WTC11 (cell line): ENCODE measurements around the gene LGR4. TPM values are rescaled to one million over a fixed set of nuclear protein-coding genes. Genes with fewer than 3 reads are reported as not detected.

Experiments
- ATF1 ChIP-seq: sonication (generic); formaldehyde crosslinking; IDR thresholded peaks from 2 replicates; pipeline ENCODE4 v1.8.1; 2023; ENCODE audit warnings: mild to moderate bottlenecking, moderate library complexity, missing genetic modification reagents
- CREB1 ChIP-seq: sonication (generic); formaldehyde crosslinking; IDR thresholded peaks from 2 replicates; pipeline ENCODE4 v1.8.0; 2023; ENCODE audit warnings: mild to moderate bottlenecking, missing genetic modification reagents
- EMX1 ChIP-seq: fragments of 250-450 bp; sonication (Bioruptor Pico); IDR thresholded peaks from 2 replicates; pipeline ENCODE4 v1.8.0; 2021; ENCODE audit warnings: mild to moderate bottlenecking
- ETV6 ChIP-seq: sonication (generic); formaldehyde crosslinking; IDR thresholded peaks from 2 replicates; pipeline ENCODE4 v1.8.1; 2022; ENCODE audit warnings: mild to moderate bottlenecking, missing genetic modification reagents
- FOXJ3 ChIP-seq: sonication (generic); formaldehyde crosslinking; IDR thresholded peaks from 2 replicates; pipeline ENCODE4 v1.9.0; 2021; ENCODE audit warnings: missing genetic modification reagents, mild to moderate bottlenecking, borderline replicate concordance
- NFATC4 ChIP-seq: fragments of 250-450 bp; sonication (Bioruptor Pico); IDR thresholded peaks from 2 replicates; pipeline ENCODE4 v1.9.0; 2021; ENCODE audit warnings: mild to moderate bottlenecking
- NFYB ChIP-seq: sonication (generic); formaldehyde crosslinking; conservative IDR thresholded peaks from 2 replicates; pipeline ENCODE4 v1.8.0; 2022; ENCODE audit warnings: low read depth, missing genetic modification reagents
- NR1H2 ChIP-seq: sonication (generic); formaldehyde crosslinking; IDR thresholded peaks from 2 replicates; pipeline ENCODE4 v1.9.0; 2021; ENCODE audit warnings: mild to moderate bottlenecking, moderate library complexity, missing genetic modification reagents
- RELA ChIP-seq: sonication (generic); formaldehyde crosslinking; IDR thresholded peaks from 2 replicates; pipeline ENCODE4 v1.8.1; 2022; ENCODE audit warnings: missing genetic modification reagents, mild to moderate bottlenecking, borderline replicate concordance
- RORB ChIP-seq: fragments of 250-450 bp; sonication (Bioruptor Pico); IDR thresholded peaks from 2 replicates; pipeline ENCODE4 v1.9.0; 2021; ENCODE audit warnings: mild to moderate bottlenecking
- ZNF263 ChIP-seq: sonication (generic); formaldehyde crosslinking; IDR thresholded peaks from 2 replicates; pipeline ENCODE4 v1.8.1; 2022; ENCODE audit warnings: low read depth, mild to moderate bottlenecking, moderate library complexity, missing genetic modification reagents
- ZNF671 ChIP-seq: fragments of 250-450 bp; sonication (Bioruptor Pico); IDR thresholded peaks from 2 replicates; pipeline ENCODE4 v1.8.0; 2021; ENCODE audit warnings: mild to moderate bottlenecking
- total RNA-seq: library from RNA; stranded (reverse); gene quantifications from 3 replicates; pipeline ENCODE4 v1.2.3, GENCODE V29; 2021
- TF ChIP-seq, protein P1 (sequence below): sonication (generic); formaldehyde crosslinking; IDR thresholded peaks from 2 replicates; pipeline ENCODE4 v1.8.0; 2023; ENCODE audit warnings: mild to moderate bottlenecking, missing genetic modification reagents
- TF ChIP-seq, protein P2 (sequence below): sonication (generic); formaldehyde crosslinking; IDR thresholded peaks from 2 replicates; pipeline ENCODE4 v1.8.1; 2022; ENCODE audit warnings: mild to moderate bottlenecking, moderate library complexity, missing genetic modification reagents
- TF ChIP-seq, protein P3 (sequence below): fragments of 250-450 bp; sonication (Bioruptor Pico); IDR thresholded peaks from 2 replicates; pipeline ENCODE4 v1.9.0; 2021; ENCODE audit warnings: moderate library complexity, mild to moderate bottlenecking, inconsistent platforms, borderline replicate concordance
- TF ChIP-seq, protein P4 (sequence below): sonication (generic); formaldehyde crosslinking; IDR thresholded peaks from 2 replicates; pipeline ENCODE4 v1.8.0; 2022; ENCODE audit warnings: mild to moderate bottlenecking, missing genetic modification reagents
- TF ChIP-seq, protein P5 (sequence below): sonication (generic); formaldehyde crosslinking; IDR thresholded peaks from 2 replicates; pipeline ENCODE4 v1.8.0; 2022; ENCODE audit warnings: mild to moderate bottlenecking, missing genetic modification reagents
- TF ChIP-seq, protein P6 (sequence below): sonication (generic); formaldehyde crosslinking; IDR thresholded peaks from 2 replicates; pipeline ENCODE4 v1.8.0; 2022; ENCODE audit warnings: missing genetic modification reagents
- TF ChIP-seq, protein P7 (sequence below): sonication (generic); formaldehyde crosslinking; IDR thresholded peaks from 2 replicates; pipeline ENCODE4 v1.8.0; 2022; ENCODE audit warnings: mild to moderate bottlenecking, missing genetic modification reagents
- TF ChIP-seq, protein P8 (sequence below): sonication (generic); formaldehyde crosslinking; IDR thresholded peaks from 2 replicates; pipeline ENCODE4 v1.8.0; 2023; ENCODE audit warnings: missing genetic modification reagents, mild to moderate bottlenecking, borderline replicate concordance
- TF ChIP-seq, protein P9 (sequence below): sonication (generic); formaldehyde crosslinking; conservative IDR thresholded peaks from 2 replicates; pipeline ENCODE4 v1.8.1; 2022; ENCODE audit warnings: mild to moderate bottlenecking, missing genetic modification reagents

LGR4 gene
- total RNA-seq, 1 experiment from 2014 or later: 53.8 TPM

DNA sequence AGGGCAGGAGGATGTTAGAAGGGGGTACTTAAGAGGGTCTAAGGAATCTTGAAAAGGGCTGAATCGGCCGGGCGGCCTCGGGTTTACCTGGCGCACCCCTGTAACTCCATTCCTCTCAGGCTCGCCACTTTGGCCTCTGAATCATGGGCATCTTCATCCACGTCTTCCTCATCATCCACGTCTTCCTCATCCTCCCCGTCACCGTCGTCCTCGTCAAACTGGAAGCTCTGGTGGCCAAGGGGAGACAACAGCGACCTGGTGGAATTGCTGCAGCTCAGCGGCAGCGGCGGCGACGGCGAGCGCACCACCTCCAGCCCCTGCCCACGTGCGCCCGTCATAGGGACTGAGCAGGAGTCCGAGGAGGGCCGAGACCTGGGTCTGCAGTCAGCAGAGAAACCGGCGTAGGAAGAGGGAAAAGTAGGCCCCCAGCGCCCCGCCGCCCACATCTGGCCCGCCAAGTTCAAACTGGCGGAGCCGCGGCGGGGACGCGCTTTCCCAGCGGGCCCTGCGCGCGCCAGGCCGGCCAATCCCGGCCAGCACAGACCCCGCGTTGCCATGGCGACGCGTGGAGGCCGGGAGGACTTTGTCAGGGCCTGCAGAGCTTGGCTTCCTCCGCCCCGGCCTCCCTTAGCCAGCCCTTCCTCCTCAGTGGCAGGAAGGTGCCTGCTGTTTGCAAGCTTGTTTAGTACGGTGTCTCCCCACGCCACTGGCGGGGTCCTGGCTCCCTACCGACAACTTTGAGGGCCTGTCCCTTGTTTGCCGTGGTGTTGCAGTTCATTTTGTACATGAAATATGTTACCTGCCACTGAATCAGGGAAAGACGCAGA is 109.6 kb downstream of the LGR4 start, which contains the start of gene CCDC34 (continued):
- TF ChIP-seq, protein P1, sequence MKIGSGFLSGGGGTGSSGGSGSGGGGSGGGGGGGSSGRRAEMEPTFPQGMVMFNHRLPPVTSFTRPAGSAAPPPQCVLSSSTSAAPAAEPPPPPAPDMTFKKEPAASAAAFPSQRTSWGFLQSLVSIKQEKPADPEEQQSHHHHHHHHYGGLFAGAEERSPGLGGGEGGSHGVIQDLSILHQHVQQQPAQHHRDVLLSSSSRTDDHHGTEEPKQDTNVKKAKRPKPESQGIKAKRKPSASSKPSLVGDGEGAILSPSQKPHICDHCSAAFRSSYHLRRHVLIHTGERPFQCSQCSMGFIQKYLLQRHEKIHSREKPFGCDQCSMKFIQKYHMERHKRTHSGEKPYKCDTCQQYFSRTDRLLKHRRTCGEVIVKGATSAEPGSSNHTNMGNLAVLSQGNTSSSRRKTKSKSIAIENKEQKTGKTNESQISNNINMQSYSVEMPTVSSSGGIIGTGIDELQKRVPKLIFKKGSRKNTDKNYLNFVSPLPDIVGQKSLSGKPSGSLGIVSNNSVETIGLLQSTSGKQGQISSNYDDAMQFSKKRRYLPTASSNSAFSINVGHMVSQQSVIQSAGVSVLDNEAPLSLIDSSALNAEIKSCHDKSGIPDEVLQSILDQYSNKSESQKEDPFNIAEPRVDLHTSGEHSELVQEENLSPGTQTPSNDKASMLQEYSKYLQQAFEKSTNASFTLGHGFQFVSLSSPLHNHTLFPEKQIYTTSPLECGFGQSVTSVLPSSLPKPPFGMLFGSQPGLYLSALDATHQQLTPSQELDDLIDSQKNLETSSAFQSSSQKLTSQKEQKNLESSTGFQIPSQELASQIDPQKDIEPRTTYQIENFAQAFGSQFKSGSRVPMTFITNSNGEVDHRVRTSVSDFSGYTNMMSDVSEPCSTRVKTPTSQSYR: no peak
- TF ChIP-seq NR1H2 (CRISPR knock-in tag) (no peak), ETV6 (peak; percentile 38; the same call in 1 of the 2 replicates), ATF1 (CRISPR knock-in tag) (peak; percentile 88; the same call in 1 of the 2 replicates), RORB (CRISPR knock-in tag) (no peak), ZNF671 (CRISPR knock-in tag) (peak; percentile 79; the same call in 1 of the 2 replicates), CREB1 (CRISPR knock-in tag) (no peak), RELA (CRISPR knock-in tag) (no peak), EMX1 (CRISPR knock-in tag) (peak; percentile 87), FOXJ3 (CRISPR knock-in tag) (no peak), ZNF263 (CRISPR knock-in tag) (peak; percentile 82), NFYB (CRISPR knock-in tag) (no peak; the same call in 1 of the 2 replicates), NFATC4 (CRISPR knock-in tag) (peak; percentile 84)
- TF ChIP-seq, protein P2, sequence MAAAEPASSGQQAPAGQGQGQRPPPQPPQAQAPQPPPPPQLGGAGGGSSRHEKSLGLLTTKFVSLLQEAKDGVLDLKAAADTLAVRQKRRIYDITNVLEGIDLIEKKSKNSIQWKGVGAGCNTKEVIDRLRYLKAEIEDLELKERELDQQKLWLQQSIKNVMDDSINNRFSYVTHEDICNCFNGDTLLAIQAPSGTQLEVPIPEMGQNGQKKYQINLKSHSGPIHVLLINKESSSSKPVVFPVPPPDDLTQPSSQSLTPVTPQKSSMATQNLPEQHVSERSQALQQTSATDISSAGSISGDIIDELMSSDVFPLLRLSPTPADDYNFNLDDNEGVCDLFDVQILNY (CRISPR knock-in tag): peak; percentile 79; the same call in 1 of the 2 replicates
- TF ChIP-seq, protein P3, sequence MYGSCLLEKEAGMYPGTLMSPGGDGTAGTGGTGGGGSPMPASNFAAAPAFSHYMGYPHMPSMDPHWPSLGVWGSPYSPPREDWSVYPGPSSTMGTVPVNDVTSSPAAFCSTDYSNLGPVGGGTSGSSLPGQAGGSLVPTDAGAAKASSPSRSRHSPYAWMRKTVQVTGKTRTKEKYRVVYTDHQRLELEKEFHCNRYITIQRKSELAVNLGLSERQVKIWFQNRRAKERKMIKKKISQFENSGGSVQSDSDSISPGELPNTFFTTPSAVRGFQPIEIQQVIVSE (CRISPR knock-in tag): no peak
- TF ChIP-seq, protein P4, sequence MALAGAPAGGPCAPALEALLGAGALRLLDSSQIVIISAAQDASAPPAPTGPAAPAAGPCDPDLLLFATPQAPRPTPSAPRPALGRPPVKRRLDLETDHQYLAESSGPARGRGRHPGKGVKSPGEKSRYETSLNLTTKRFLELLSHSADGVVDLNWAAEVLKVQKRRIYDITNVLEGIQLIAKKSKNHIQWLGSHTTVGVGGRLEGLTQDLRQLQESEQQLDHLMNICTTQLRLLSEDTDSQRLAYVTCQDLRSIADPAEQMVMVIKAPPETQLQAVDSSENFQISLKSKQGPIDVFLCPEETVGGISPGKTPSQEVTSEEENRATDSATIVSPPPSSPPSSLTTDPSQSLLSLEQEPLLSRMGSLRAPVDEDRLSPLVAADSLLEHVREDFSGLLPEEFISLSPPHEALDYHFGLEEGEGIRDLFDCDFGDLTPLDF (CRISPR knock-in tag): no peak
- TF ChIP-seq, protein P5, sequence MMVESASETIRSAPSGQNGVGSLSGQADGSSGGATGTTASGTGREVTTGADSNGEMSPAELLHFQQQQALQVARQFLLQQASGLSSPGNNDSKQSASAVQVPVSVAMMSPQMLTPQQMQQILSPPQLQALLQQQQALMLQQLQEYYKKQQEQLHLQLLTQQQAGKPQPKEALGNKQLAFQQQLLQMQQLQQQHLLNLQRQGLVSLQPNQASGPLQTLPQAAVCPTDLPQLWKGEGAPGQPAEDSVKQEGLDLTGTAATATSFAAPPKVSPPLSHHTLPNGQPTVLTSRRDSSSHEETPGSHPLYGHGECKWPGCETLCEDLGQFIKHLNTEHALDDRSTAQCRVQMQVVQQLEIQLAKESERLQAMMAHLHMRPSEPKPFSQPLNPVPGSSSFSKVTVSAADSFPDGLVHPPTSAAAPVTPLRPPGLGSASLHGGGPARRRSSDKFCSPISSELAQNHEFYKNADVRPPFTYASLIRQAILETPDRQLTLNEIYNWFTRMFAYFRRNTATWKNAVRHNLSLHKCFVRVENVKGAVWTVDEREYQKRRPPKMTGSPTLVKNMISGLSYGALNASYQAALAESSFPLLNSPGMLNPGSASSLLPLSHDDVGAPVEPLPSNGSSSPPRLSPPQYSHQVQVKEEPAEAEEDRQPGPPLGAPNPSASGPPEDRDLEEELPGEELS (CRISPR knock-in tag): no peak
- TF ChIP-seq, protein P6, sequence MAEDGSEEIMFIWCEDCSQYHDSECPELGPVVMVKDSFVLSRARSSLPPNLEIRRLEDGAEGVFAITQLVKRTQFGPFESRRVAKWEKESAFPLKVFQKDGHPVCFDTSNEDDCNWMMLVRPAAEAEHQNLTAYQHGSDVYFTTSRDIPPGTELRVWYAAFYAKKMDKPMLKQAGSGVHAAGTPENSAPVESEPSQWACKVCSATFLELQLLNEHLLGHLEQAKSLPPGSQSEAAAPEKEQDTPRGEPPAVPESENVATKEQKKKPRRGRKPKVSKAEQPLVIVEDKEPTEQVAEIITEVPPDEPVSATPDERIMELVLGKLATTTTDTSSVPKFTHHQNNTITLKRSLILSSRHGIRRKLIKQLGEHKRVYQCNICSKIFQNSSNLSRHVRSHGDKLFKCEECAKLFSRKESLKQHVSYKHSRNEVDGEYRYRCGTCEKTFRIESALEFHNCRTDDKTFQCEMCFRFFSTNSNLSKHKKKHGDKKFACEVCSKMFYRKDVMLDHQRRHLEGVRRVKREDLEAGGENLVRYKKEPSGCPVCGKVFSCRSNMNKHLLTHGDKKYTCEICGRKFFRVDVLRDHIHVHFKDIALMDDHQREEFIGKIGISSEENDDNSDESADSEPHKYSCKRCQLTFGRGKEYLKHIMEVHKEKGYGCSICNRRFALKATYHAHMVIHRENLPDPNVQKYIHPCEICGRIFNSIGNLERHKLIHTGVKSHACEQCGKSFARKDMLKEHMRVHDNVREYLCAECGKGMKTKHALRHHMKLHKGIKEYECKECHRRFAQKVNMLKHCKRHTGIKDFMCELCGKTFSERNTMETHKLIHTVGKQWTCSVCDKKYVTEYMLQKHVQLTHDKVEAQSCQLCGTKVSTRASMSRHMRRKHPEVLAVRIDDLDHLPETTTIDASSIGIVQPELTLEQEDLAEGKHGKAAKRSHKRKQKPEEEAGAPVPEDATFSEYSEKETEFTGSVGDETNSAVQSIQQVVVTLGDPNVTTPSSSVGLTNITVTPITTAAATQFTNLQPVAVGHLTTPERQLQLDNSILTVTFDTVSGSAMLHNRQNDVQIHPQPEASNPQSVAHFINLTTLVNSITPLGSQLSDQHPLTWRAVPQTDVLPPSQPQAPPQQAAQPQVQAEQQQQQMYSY (CRISPR knock-in tag): no peak
- TF ChIP-seq, protein P7, sequence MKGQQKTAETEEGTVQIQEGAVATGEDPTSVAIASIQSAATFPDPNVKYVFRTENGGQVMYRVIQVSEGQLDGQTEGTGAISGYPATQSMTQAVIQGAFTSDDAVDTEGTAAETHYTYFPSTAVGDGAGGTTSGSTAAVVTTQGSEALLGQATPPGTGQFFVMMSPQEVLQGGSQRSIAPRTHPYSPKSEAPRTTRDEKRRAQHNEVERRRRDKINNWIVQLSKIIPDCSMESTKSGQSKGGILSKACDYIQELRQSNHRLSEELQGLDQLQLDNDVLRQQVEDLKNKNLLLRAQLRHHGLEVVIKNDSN: peak; percentile 71; the same call in 1 of the 2 replicates
- TF ChIP-seq, protein P8, sequence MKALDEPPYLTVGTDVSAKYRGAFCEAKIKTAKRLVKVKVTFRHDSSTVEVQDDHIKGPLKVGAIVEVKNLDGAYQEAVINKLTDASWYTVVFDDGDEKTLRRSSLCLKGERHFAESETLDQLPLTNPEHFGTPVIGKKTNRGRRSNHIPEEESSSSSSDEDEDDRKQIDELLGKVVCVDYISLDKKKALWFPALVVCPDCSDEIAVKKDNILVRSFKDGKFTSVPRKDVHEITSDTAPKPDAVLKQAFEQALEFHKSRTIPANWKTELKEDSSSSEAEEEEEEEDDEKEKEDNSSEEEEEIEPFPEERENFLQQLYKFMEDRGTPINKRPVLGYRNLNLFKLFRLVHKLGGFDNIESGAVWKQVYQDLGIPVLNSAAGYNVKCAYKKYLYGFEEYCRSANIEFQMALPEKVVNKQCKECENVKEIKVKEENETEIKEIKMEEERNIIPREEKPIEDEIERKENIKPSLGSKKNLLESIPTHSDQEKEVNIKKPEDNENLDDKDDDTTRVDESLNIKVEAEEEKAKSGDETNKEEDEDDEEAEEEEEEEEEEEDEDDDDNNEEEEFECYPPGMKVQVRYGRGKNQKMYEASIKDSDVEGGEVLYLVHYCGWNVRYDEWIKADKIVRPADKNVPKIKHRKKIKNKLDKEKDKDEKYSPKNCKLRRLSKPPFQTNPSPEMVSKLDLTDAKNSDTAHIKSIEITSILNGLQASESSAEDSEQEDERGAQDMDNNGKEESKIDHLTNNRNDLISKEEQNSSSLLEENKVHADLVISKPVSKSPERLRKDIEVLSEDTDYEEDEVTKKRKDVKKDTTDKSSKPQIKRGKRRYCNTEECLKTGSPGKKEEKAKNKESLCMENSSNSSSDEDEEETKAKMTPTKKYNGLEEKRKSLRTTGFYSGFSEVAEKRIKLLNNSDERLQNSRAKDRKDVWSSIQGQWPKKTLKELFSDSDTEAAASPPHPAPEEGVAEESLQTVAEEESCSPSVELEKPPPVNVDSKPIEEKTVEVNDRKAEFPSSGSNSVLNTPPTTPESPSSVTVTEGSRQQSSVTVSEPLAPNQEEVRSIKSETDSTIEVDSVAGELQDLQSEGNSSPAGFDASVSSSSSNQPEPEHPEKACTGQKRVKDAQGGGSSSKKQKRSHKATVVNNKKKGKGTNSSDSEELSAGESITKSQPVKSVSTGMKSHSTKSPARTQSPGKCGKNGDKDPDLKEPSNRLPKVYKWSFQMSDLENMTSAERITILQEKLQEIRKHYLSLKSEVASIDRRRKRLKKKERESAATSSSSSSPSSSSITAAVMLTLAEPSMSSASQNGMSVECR (CRISPR knock-in tag): peak; percentile 97; the same call in 1 of the 2 replicates
- TF ChIP-seq, protein P9, sequence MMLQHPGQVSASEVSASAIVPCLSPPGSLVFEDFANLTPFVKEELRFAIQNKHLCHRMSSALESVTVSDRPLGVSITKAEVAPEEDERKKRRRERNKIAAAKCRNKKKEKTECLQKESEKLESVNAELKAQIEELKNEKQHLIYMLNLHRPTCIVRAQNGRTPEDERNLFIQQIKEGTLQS (CRISPR knock-in tag): no peak
